Measurements from ENCODE around the gene THAP5. TPM values are rescaled to one million over a fixed set of nuclear protein-coding genes. Genes with fewer than 3 reads are reported as not detected.

THAP5 gene
- total RNA-seq, 1 experiment from 2014 or later = 24.6 TPM

DNA sequence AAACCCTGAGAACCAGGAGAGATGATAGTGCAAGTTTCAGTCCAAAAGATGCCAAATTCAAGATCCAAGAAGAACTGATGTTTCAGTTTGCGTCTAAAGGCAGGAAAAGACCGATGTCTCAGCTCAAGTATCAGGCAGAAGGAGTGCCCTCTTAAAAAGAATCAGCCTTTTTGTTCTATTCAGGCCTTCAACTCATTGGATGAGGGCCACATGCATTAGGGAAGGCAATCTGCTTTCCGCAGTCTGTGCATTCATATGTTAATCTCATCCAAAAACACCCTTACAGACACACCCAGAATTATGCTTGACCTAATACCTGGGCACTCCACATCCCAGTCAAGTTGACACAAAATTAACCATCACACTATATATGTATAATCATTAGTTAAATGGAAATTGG, 45.4 kb upstream of the THAP5 start:
- TF ChIP-seq, protein P1, sequence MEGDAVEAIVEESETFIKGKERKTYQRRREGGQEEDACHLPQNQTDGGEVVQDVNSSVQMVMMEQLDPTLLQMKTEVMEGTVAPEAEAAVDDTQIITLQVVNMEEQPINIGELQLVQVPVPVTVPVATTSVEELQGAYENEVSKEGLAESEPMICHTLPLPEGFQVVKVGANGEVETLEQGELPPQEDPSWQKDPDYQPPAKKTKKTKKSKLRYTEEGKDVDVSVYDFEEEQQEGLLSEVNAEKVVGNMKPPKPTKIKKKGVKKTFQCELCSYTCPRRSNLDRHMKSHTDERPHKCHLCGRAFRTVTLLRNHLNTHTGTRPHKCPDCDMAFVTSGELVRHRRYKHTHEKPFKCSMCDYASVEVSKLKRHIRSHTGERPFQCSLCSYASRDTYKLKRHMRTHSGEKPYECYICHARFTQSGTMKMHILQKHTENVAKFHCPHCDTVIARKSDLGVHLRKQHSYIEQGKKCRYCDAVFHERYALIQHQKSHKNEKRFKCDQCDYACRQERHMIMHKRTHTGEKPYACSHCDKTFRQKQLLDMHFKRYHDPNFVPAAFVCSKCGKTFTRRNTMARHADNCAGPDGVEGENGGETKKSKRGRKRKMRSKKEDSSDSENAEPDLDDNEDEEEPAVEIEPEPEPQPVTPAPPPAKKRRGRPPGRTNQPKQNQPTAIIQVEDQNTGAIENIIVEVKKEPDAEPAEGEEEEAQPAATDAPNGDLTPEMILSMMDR (IDR thresholded peaks at IDR 0.05) = no peak
- TF ChIP-seq TCF7L2 (IDR thresholded peaks at IDR 0.05; ENCODE audit: low read depth, low read length) = no peak
- TF ChIP-seq SIN3A (IDR thresholded peaks at IDR 0.05; ENCODE audit: borderline replicate concordance, insufficient read depth, low read depth, low read length) = no peak
- TF ChIP-seq, protein P2, sequence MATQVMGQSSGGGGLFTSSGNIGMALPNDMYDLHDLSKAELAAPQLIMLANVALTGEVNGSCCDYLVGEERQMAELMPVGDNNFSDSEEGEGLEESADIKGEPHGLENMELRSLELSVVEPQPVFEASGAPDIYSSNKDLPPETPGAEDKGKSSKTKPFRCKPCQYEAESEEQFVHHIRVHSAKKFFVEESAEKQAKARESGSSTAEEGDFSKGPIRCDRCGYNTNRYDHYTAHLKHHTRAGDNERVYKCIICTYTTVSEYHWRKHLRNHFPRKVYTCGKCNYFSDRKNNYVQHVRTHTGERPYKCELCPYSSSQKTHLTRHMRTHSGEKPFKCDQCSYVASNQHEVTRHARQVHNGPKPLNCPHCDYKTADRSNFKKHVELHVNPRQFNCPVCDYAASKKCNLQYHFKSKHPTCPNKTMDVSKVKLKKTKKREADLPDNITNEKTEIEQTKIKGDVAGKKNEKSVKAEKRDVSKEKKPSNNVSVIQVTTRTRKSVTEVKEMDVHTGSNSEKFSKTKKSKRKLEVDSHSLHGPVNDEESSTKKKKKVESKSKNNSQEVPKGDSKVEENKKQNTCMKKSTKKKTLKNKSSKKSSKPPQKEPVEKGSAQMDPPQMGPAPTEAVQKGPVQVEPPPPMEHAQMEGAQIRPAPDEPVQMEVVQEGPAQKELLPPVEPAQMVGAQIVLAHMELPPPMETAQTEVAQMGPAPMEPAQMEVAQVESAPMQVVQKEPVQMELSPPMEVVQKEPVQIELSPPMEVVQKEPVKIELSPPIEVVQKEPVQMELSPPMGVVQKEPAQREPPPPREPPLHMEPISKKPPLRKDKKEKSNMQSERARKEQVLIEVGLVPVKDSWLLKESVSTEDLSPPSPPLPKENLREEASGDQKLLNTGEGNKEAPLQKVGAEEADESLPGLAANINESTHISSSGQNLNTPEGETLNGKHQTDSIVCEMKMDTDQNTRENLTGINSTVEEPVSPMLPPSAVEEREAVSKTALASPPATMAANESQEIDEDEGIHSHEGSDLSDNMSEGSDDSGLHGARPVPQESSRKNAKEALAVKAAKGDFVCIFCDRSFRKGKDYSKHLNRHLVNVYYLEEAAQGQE (IDR thresholded peaks at IDR 0.05; ENCODE audit: insufficient read depth in 1 of 2, low read depth in 2 of 2, low read length in 1 of 2) = no peak
- TF ChIP-seq POLR2AphosphoS5 (IDR thresholded peaks at IDR 0.05; ENCODE audit: low read depth, low read length) = no peak
- no peak for ATAC-seq
- Histone ChIP-seq H3K36me3 (ENCODE audit: control insufficient read depth, insufficient read depth, low read length) (no peaks in the 10 kb centered on the region), H3K27me3 (ENCODE audit: control insufficient read depth, insufficient read depth, low read length) (peaks cover 5% of the 10 kb centered on the region), H3K9me3 (ENCODE audit: control insufficient read depth, insufficient read depth, low read depth, low read length) (no peaks in the 10 kb centered on the region), H3K27ac (ENCODE audit: low read length) (no peak overlapping the region), H3K4me3 (ENCODE audit: low read depth in 2 of 2, low read length in 2 of 2) (no peak overlapping the region), H3K4me1 (ENCODE audit: control insufficient read depth, insufficient read depth, low read length) (no peaks in the 10 kb centered on the region)
- DNase-seq (ENCODE audit: low read depth, low spot score) = no peak
- BruUV-seq (replicated peaks) = no TSS peak
- ChIA-PET CTCF (no interaction called here), POLR2A (no interaction called here)
- intact Hi-C loops (cut with micrococcal nuclease; ENCODE audit: unreplicated experiment) (no loop called here), in situ Hi-C loops (cut with HindIII; ENCODE audit: low pct_unique_long_range_greater_than_20kb, low sequenced_read_pairs) (no loop called here)

DNA sequence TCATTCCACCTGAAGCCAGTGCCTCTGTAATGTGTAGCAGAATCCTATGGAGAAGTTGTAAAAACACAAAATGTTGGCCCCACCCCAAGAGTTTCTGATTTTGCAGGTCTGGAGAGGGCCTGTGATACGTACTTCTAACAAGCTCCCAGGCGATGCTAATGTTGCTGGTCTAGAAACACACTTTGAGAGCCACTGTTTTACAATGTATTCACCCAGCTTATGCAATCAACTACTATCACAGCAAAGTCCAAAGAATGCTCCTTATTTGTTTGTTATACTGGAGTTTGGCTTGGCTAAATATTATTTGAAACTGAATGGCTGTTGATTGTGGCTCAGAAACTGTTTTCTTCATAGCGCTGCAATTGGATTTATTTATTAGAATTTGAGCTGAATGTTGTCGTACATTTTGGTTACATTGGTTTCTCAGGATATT, 44.5 kb upstream of the THAP5 start:
- in situ Hi-C loops (cut with HindIII; ENCODE audit: low pct_unique_long_range_greater_than_20kb, low sequenced_read_pairs) = no loop called here
- BruUV-seq (replicated peaks) = no TSS peak

More for the DNA sequence above, 44.5 kb upstream of the THAP5 start:
- ATAC-seq = no peak
- no peaks in the 10 kb centered on the region for H3K9me3 ChIP-seq (ENCODE audit: control insufficient read depth, insufficient read depth, low read depth, low read length)
- CTCF ChIA-PET = no interaction called here
- TF ChIP-seq, protein P2 (IDR thresholded peaks at IDR 0.05; ENCODE audit: insufficient read depth in 1 of 2, low read depth in 2 of 2, low read length in 1 of 2) = no peak
- TF ChIP-seq TCF7L2 (IDR thresholded peaks at IDR 0.05; ENCODE audit: low read depth, low read length) (no peak), POLR2AphosphoS5 (IDR thresholded peaks at IDR 0.05; ENCODE audit: low read depth, low read length) (no peak), SIN3A (IDR thresholded peaks at IDR 0.05; ENCODE audit: borderline replicate concordance, insufficient read depth, low read depth, low read length) (no peak)
- TF ChIP-seq, protein P1 (IDR thresholded peaks at IDR 0.05) = no peak
- H3K4me1 ChIP-seq (ENCODE audit: control insufficient read depth, insufficient read depth, low read length) = no peaks in the 10 kb centered on the region
- DNase-seq (ENCODE audit: low read depth, low spot score) = no peak
- intact Hi-C loops (cut with micrococcal nuclease; ENCODE audit: unreplicated experiment) = no loop called here
- H3K27ac ChIP-seq (ENCODE audit: low read length) = no peak overlapping the region
- H3K36me3 ChIP-seq (ENCODE audit: control insufficient read depth, insufficient read depth, low read length) = no peaks in the 10 kb centered on the region
- peaks cover 5% of the 10 kb centered on the region for H3K27me3 ChIP-seq (ENCODE audit: control insufficient read depth, insufficient read depth, low read length)
- POLR2A ChIA-PET = no interaction called here
- H3K4me3 ChIP-seq (ENCODE audit: low read depth in 2 of 2, low read length in 2 of 2) = no peak overlapping the region

All from Panc1 (cell line).